Measurements from ENCODE around the gene FLYWCH2. TPM values are rescaled to one million over a fixed set of nuclear protein-coding genes. Genes with fewer than 3 reads are reported as not detected.
A peak's percentile ranks its signal among the peaks of the same experiment; 100 is the strongest.

The FLYWCH2 gene
- total and polyA plus RNA-seq, 10 donors, result 27.5 to 98.6 (median 49.0) TPM

- no peak for DNase-seq
- Histone ChIP-seq H3K9me3 (no peaks in the 10 kb centered on the region), H3K4me1 (peaks cover 6 to 44% (median 20%) of the 10 kb centered on the region in 6 donors), H3K4me3 (peak overlapping the region in 1 of 8 donors; percentile 88), H3K27me3 (replicated peaks in 1 of 7) (no peaks in the 10 kb centered on the region), H3K27ac (peak overlapping the region in 1 of 8 donors; percentile 92), H3K36me3 (peaks cover 0 to 48% (median 17%) of the 10 kb centered on the region in 6 donors)
- TF ChIP-seq POLR2A (IDR thresholded peaks at IDR 0.05), result no peak
- TF ChIP-seq CTCF (IDR thresholded peaks at IDR 0.05 in 8 of 11, conservative IDR thresholded peaks at IDR 0.05 in 3 of 11), result no peak
- TF ChIP-seq POLR2AphosphoS5 (IDR thresholded peaks at IDR 0.05), result no peak
- intact Hi-C loops (cut with DNase I; ENCODE audit: low total_unique reads), result loop anchor here (5.0 kb wide), 1 partner anchor 36 kb away; no protein-coding TSS in a partner anchor
- 85 to 94% (median 92%) methylated on average over 7 of the region's 7 CpGs for WGBS, 5 donors
Measured at GRCh38 chr16:2913603-2914002, 30.6 kb downstream of the FLYWCH2 start.

GRCh38 chr16:2914233-2914632, 31.2 kb downstream of the FLYWCH2 start:
- no peak overlapping the region for H3K4me3 ChIP-seq
- no peaks in the 10 kb centered on the region for H3K27me3 ChIP-seq (replicated peaks in 1 of 7)
- 87 to 96% (median 96%) methylated on average over 12 of the region's 12 CpGs for WGBS, 5 donors
- H3K27ac ChIP-seq, result no peak overlapping the region
- TF ChIP-seq CTCF (IDR thresholded peaks at IDR 0.05 in 8 of 11, conservative IDR thresholded peaks at IDR 0.05 in 3 of 11), result no peak
- no peak for TF ChIP-seq POLR2A (IDR thresholded peaks at IDR 0.05)
- no peak for TF ChIP-seq POLR2AphosphoS5 (IDR thresholded peaks at IDR 0.05)
- H3K36me3 ChIP-seq, result peaks cover 0 to 54% (median 19%) of the 10 kb centered on the region in 6 donors
- intact Hi-C loops (cut with DNase I; ENCODE audit: low total_unique reads), result loop anchor here (5.0 kb wide), 1 partner anchor 37 kb away; no protein-coding TSS in a partner anchor
- no peaks in the 10 kb centered on the region for H3K9me3 ChIP-seq
- peaks cover 6 to 46% (median 20%) of the 10 kb centered on the region in 6 donors for H3K4me1 ChIP-seq
- no peak for DNase-seq

- intact Hi-C loops (cut with DNase I; ENCODE audit: low total_unique reads), result no loop called here
- no peaks in the 10 kb centered on the region for H3K27me3 ChIP-seq (replicated peaks in 1 of 7)
- peak overlapping the region in 3 of 8 donors; percentile 8 to 45 (median 25) for H3K27ac ChIP-seq
- H3K36me3 ChIP-seq, result peaks cover 0 to 57% (median 19%) of the 10 kb centered on the region in 6 donors
- 85 to 96% (median 91%) methylated on average over 13 of the region's 13 CpGs for WGBS, 5 donors
- H3K4me1 ChIP-seq, result peaks cover 6 to 57% (median 27%) of the 10 kb centered on the region in 6 donors
- no peak overlapping the region for H3K4me3 ChIP-seq
- H3K9me3 ChIP-seq, result no peaks in the 10 kb centered on the region
- TF ChIP-seq CTCF (IDR thresholded peaks at IDR 0.05 in 8 of 11, conservative IDR thresholded peaks at IDR 0.05 in 3 of 11) (no peak), POLR2A (IDR thresholded peaks at IDR 0.05) (no peak), POLR2AphosphoS5 (IDR thresholded peaks at IDR 0.05) (no peak)
- DNase-seq, result no peak
Measured at GRCh38 chr16:2915196-2915929, 32.3 kb downstream of the FLYWCH2 start.
